Right lobe of liver (tissue), 4 donors: ENCODE measurements around the gene KIAA0825.

ENCODE experiments used
- POLR2A ChIP-seq: fragments of 450-650 bp; IDR thresholded peaks from one replicate; pipeline ENCODE4 v1.6.1; 2017; ENCODE audit warnings: antibody characterized with exemption, mild to moderate bottlenecking
- TF ChIP-seq, protein P1 (sequence below), 4 donors: fragments of 200-600 bp in 3 of 4; fragments of 450-650 bp in 1 of 4; IDR thresholded peaks; one replicate each; pipeline versions ENCODE4 v1.5.1 to v1.8.0; 2016 to 2022; ENCODE audit warnings: antibody characterized with exemption in 4 of 4, mild to moderate bottlenecking in 2 of 4
- donor health status: DM: no; HTN: no; CAD: no.
- donor health status: DM: no; HTN: no; CAD: no.
- donor health status: DM: no; HTN: yes; CAD: no.

DNA sequence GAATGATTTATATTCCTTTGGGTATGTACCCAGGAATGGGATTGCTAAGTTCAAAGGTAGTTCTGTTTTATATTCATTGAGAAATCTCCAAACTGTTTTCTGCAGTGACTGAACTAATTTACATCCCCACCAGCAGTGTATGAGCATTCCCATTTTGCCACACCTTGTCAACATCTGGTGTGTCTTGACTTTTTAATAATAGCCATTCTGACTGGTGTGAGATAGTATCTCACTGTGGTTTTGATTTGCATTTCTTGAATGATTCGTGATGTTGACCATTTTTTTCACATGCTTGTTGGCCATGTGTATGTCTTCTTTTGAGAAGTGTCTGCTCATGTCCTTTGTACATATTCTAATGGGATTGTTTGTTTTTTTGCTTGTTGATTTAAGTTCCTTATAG, 421.5 kb downstream of the KIAA0825 start:
- TF ChIP-seq, protein P1, sequence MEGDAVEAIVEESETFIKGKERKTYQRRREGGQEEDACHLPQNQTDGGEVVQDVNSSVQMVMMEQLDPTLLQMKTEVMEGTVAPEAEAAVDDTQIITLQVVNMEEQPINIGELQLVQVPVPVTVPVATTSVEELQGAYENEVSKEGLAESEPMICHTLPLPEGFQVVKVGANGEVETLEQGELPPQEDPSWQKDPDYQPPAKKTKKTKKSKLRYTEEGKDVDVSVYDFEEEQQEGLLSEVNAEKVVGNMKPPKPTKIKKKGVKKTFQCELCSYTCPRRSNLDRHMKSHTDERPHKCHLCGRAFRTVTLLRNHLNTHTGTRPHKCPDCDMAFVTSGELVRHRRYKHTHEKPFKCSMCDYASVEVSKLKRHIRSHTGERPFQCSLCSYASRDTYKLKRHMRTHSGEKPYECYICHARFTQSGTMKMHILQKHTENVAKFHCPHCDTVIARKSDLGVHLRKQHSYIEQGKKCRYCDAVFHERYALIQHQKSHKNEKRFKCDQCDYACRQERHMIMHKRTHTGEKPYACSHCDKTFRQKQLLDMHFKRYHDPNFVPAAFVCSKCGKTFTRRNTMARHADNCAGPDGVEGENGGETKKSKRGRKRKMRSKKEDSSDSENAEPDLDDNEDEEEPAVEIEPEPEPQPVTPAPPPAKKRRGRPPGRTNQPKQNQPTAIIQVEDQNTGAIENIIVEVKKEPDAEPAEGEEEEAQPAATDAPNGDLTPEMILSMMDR (IDR thresholded peaks at IDR 0.05) = no peak
- no peak for TF ChIP-seq POLR2A
